Chondrocyte (in vitro differentiated cells): Measurements from ENCODE around the gene NUAK1. TPM values are rescaled to one million over a fixed set of nuclear protein-coding genes. Genes with fewer than 3 reads are reported as not detected.

Source experiments
- DNase-seq: peaks from one replicate; pipeline ENCODE4 v3.0.0; 2021; ENCODE audit warnings: mixed read lengths, low spot score
- H3K27ac Mint-ChIP-seq: one replicate; pipeline ENCODE4 v1.8.0; 2021; ENCODE audit warnings: mild to moderate bottlenecking, moderate library complexity, mixed read lengths; ENCODE audit not compliant: unreplicated experiment
- H3K27me3 Mint-ChIP-seq: 2 replicates; pipeline ENCODE4 v1.8.0; 2021; ENCODE audit warnings: low read depth, mixed read lengths
- H3K36me3 Mint-ChIP-seq: 2 replicates; pipeline ENCODE4 v1.8.0; 2021; ENCODE audit warnings: low read depth, mixed read lengths
- H3K4me1 Mint-ChIP-seq: 2 replicates; pipeline ENCODE4 v1.8.0; 2021; ENCODE audit warnings: low read depth, mild to moderate bottlenecking, mixed read lengths
- H3K4me3 Mint-ChIP-seq: one replicate; pipeline ENCODE4 v1.8.0; 2021; ENCODE audit warnings: mild to moderate bottlenecking, moderate library complexity, mixed read lengths; ENCODE audit not compliant: unreplicated experiment
- H3K9me3 Mint-ChIP-seq: 2 replicates; pipeline ENCODE4 v1.8.0; 2021; ENCODE audit warnings: low read depth, mixed read lengths
- CTCF ChIP-seq: fragments of 200-600 bp; sonication (generic); IDR thresholded peaks from 2 replicates; pipeline ENCODE4 v1.5.0; 2021; ENCODE audit warnings: antibody characterized with exemption, mild to moderate bottlenecking, moderate library complexity
- total RNA-seq: library from RNA; stranded (reverse); gene quantifications from 3 replicates; pipeline ENCODE4 v1.2.1, GENCODE V29; 2021

Gene NUAK1
- total RNA-seq, 1 donor from 2014 or later = 78.1 TPM

GRCh38 chr12:106049105-106049504 is 89.6 kb downstream of the NUAK1 start:
- H3K4me3 Mint-ChIP-seq = no peak overlapping the region
- peaks cover 3% of the 10 kb centered on the region for H3K9me3 Mint-ChIP-seq
- no peak for DNase-seq
- peaks cover 15% of the 10 kb centered on the region for H3K36me3 Mint-ChIP-seq
- no peak for TF ChIP-seq CTCF
- H3K27me3 Mint-ChIP-seq = no peaks in the 10 kb centered on the region
- peaks cover 43% of the 10 kb centered on the region for H3K4me1 Mint-ChIP-seq
- peak overlapping the region; percentile 63 for H3K27ac Mint-ChIP-seq

- no peak overlapping the region for H3K4me3 Mint-ChIP-seq
- no peaks in the 10 kb centered on the region for H3K9me3 Mint-ChIP-seq
- DNase-seq = no peak
- H3K4me1 Mint-ChIP-seq = peaks cover 39% of the 10 kb centered on the region
- TF ChIP-seq CTCF = no peak
- no peaks in the 10 kb centered on the region for H3K27me3 Mint-ChIP-seq
- H3K36me3 Mint-ChIP-seq = peaks cover 13% of the 10 kb centered on the region
- H3K27ac Mint-ChIP-seq = no peak overlapping the region
These were observed 90.1 kb downstream of the NUAK1 start for GRCh38 chr12:106048676-106049075.

GRCh38 chr12:106048016-106048415 is 90.7 kb downstream of the NUAK1 start:
- Mint-ChIP-seq H3K4me1 (peaks cover 32% of the 10 kb centered on the region), H3K27ac (no peak overlapping the region), H3K9me3 (no peaks in the 10 kb centered on the region), H3K36me3 (peaks cover 14% of the 10 kb centered on the region), H3K4me3 (no peak overlapping the region), H3K27me3 (no peaks in the 10 kb centered on the region)
- no peak for TF ChIP-seq CTCF
- no peak for DNase-seq

GRCh38 chr12:106046947-106047346 is 91.8 kb downstream of the NUAK1 start:
- no peak for DNase-seq

GRCh38 chr12:106046301-106046846 is 92.4 kb downstream of the NUAK1 start:
- Mint-ChIP-seq H3K27ac (peak overlapping the region; percentile 29), H3K4me1 (peaks cover 16% of the 10 kb centered on the region), H3K36me3 (peaks cover 19% of the 10 kb centered on the region), H3K4me3 (no peak overlapping the region), H3K9me3 (no peaks in the 10 kb centered on the region), H3K27me3 (no peaks in the 10 kb centered on the region)
- TF ChIP-seq CTCF = no peak
- DNase-seq = no peak

More at GRCh38 chr12:106046947-106047346, 91.8 kb downstream of the NUAK1 start:
- no peaks in the 10 kb centered on the region for H3K9me3 Mint-ChIP-seq
- no peak overlapping the region for H3K27ac Mint-ChIP-seq
- H3K36me3 Mint-ChIP-seq = peaks cover 19% of the 10 kb centered on the region
- H3K4me3 Mint-ChIP-seq = no peak overlapping the region
- H3K27me3 Mint-ChIP-seq = no peaks in the 10 kb centered on the region
- TF ChIP-seq CTCF = no peak
- peaks cover 21% of the 10 kb centered on the region for H3K4me1 Mint-ChIP-seq
